CD4-positive, alpha-beta T cell treated with Interleukin-1 beta for 1 hour (primary cell): ENCODE data around the gene KCNJ6.
"Not testable (repeated sequence)": the region's sequence is repeated elsewhere in the genome, so short reads cannot be mapped to it uniquely, and the experiment has no call there.

Experiments used
- DNase-seq, 2 donors: peaks; one replicate each; pipeline ENCODE4 v3.0.0-alpha.2; 2020 to 2022

KCNJ6 gene

DNA sequence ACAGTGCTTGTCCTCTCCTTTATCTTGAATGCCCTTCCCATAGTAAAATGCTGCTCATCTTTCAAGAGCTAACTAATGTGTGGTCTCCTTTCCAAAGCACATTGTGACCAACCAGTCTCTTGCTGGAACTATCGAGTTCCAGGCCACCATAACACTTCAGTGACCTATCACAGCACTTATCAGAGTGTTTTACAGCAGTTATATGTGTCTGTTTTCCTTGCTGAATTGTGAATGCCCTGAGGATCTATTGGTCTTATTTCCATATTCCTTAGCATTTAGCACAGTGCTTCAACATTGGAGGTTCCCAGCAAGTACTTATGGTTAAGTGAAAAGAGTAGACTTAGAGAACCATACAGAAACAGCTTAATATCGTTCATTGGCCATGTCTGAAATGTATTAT lies 285.4 kb downstream of the KCNJ6 start:
- DNase-seq, result no peak

DNA sequence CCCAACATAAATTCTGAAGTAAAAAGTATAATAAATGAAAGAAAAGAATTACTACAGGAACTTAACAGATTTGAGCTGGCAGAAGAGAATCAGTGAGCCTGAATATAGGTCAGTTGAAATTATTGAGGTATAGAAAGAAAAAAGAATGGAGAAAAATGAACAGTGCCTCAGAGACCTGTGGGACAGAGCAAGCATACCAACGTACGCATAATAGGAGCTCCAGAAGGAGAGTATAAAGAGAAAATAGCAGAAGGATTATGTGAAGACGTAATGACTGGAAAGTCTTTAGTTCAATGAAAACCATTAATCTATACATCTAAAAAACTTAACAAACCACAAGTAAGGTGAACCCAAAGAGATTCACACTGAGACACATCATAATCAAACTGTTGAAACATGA lies 287.9 kb downstream of the KCNJ6 start:
- no peak for DNase-seq

DNA sequence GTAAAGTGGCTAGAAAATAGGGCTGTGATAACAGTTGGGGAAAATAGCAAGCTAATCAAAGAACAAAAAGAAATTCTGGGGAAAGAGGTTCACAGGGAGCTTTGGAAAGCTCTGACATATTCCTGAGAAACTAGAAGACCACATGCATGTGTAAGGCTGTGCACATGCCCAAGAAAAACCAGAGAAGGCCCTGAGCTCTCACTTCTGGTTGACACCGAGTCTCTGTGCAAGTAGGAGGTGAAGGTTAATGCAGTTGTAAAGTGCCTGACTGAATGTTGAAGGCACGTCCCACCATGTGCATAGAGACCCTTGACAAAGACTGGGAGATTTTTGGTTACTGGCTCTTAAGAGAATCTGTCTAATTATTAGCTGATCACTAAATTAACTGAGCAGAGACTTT lies 288.7 kb downstream of the KCNJ6 start:
- no peak for DNase-seq

DNA sequence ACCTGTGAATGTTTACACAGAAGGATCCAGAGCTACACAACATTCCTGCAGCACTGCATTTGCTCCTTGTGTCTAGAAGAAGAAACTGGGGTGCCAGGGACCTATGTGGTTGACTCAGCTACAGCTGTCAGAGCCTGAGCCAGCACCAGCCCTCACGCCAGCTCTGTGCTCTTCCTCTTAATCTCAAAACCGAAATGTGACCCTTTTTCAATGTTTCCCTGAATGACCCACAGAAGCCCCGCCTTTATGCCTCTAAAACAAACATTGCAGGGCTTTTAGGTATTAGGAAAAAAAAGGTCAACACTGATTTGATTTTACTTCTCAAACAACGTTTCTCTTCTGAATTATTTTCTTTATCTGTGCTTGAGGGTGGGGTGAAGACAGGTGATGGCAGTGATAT lies 289.2 kb downstream of the KCNJ6 start:
- no peak for DNase-seq

DNA sequence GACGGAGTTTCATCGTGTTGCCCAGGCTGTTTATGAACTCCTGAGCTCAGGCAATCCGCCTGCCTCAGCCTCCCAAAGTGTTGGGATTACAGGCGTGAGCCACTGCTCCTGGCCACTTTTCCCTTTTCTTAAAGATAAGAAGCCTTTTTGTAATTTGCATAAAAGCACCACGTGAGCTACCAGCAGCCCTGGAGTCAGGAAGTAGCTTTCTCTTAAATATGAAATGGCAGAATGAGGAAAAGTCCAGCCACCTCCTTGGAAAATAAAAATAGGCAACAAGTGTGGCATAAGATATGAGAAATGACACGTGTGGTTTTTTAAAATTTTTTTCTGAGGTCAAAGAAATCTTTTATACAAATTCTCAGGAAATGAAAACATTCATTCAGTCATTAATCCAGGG lies 289.9 kb downstream of the KCNJ6 start:
- no peak for DNase-seq

DNA sequence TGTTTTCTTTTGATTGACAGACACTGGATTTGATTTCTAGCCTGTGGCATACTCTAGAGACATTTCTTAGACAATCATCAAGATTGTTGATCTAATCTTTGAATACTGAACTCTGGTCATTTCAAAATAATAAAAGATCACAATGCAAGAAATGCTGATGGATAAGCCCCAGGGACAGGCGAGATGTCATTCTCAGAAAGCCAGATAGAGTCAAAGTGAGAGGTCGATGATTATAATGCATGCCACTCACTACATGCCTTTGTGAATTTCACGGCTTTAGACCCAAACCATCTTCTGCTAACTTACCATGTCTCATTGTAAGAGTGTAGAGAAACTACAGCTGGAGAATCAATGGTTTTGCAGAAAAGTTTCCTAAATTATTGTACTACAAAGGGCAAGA lies 292.6 kb downstream of the KCNJ6 start:
- DNase-seq, result no peak

DNA sequence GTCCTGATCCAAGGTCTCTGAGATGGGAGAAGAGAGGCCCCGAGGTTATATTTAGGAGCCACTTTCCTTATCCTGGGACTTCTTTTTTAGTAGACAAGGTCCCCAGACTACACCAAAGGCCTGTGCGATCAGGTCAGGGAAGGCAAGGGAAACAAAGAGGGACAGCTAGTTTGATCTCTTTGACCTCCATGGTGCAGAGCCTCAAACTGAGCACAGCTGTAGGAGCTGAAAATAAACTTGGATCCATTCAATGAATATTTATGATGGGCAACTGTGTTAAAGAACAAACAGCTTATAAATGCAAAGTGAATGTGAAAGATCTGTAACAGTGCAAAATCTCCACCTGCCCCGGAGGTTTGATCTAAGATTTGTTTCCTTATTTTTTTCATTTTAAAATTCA lies 293.1 kb downstream of the KCNJ6 start:
- no peak for DNase-seq

DNA sequence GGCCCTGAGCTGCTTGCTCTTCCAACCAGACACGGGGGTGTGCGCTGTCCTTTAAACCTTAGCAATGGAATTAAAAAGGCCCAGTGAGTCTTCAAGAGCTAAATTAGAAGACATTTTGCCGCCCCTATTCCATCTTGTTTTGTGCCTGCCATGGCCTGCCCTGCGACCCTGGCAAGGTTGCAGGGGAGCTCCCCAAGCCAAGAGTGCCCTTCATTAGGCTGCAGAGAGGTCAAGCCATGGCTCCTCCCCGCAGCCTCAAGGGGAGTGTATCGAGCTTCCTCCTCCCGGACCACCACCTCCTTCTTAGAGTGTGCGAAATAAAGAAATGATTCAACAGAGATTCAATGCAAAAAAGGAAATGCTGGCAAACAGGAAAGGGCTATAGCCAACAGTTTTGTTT lies 293.5 kb downstream of the KCNJ6 start:
- DNase-seq, result no peak

DNA sequence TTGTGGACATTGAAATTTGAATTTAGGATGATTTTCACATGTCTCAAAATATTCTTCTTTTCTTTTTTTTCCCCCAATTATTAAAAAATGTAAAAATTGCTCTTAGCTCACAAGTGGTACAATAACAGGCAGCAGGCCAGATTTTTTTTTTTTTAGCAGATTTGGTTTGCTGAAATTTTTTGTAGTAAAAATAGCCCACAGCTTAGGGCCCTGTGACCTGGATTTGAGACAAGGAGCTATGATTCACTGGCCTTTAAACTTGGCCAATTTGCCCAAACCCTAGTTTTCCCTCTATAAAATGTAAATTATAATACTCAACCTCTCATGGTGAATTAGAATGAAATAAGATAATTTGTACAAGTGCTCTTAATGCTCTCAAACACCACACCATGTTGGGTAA lies 295.9 kb downstream of the KCNJ6 start:
- DNase-seq, result no peak

DNA sequence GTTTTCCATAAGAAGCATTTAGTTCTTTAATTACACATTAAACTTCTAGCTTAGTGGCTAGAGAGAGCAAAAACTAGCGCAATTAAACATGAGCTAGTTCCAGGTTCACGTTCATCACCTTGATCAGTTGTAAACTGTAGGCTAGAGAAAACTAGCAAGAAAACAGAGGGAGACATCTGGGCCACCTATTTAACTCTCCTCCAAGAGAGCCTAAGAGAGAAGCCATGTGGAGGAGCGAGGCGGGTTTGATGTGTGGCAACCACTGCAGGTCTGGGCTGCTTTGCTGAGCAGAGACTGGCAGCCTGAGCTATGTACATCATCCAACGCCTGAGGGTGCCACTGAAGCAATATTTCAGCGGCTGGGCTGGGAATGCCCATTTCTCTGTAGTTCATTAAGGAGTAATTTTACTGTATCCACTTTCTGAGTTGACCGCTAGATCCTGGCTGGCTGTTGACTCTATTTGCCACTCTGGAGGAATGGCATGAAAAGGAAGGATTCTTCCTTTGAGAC lies 296.7 kb downstream of the KCNJ6 start:
- no peak for DNase-seq

DNA sequence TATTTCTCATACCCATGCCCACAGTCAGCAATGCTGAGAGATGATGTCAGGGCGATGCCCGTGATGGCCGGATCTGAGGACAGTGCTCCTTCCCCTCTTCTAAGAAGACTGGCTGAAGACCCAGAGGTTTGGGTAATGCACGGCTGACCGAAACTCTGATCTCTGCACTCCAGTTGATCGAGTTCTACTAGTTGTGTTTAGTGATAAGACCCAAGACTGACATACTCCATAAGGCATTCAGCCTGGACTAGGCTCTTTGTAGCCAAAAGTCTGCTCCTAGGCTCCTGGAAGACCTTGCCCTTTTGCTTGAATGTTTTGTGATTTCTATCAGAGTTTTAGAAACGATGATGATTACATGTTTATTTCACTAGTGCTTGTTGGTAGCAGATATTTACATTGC lies 298.2 kb downstream of the KCNJ6 start:
- DNase-seq, result no peak

DNA sequence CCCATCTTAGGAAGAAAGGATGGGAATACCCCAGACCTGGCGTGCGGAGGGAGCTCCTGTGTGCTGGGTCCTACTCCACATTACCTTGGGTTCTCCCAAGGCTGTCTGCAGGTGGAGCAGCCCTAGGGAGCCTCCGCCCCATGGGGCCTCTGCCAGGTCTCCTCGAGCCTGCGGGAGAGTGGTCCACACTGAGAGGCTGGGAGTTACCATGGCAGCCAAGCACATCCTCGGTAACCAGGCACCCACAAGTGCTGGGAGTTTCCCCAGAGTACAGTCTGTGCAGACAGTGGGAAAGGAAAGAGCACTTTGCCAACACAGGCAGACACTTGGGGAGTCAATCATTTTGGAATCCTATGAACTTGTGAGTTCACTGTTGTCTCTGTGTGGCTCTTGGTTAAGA lies 300.3 kb downstream of the KCNJ6 start:
- no peak for DNase-seq

DNA sequence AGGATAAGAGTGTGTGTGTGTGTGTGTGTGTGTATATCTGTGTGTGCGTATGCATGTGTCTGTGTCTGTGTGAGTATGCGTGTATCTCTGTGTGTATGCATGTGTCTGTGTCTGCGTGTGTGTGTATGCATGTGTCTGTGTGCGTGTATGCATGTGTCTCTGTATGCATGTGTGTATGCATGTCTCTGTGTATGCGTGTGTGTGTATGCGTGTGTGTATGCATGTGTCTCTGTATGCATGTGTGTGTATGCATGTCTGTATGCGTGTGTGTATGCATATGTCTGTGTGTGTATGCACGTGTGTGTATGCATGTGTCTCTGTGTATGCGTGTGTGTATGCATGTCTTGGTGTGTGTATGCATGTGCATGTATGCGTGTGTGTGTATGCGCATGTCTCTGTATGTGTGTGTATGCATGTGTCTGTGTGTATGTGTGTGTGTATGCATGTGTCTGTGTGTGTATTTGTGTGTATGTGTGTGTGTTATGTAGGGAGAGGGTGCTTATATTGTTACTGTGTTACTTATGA lies 301.8 kb downstream of the KCNJ6 start:
- no peak for DNase-seq

DNA sequence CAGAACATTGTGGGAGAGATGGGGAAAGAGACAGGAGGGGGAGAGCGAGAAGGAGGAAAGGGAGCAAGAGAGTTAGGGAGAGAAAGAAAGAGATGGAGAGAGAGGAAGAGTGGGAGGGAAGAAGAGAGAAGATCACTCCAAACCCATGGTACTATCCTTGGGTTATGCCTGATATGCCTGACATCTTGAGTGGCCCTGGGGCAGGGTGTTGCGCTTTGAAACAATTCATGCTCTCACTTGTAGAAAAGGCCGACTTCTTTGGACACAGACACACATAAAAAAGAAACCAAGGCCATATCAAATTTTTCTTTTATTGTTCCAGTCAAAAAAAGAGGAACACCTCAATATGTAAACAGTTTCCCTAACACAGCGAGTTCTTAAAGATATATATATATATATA lies 309.2 kb downstream of the KCNJ6 start:
- DNase-seq, result no peak

DNA sequence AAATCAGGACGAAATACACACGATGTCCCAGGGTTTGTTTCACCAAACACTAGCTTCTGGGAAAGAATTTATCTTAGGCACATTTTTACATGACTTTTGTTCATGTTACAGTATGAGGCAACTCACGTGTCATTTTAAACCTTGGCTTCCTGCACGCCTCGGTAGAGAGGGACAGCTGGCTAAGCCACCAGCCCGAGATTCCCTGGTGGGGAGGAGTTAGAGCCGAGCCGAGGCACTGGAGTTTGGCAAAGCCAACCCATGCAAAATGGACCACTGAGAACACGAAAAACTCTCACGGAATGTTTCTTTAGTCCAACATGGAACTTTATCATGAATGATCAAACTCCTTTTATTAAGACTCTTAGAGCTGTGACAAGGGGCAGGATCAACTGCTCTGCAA lies 309.7 kb downstream of the KCNJ6 start:
- DNase-seq, result no peak

DNA sequence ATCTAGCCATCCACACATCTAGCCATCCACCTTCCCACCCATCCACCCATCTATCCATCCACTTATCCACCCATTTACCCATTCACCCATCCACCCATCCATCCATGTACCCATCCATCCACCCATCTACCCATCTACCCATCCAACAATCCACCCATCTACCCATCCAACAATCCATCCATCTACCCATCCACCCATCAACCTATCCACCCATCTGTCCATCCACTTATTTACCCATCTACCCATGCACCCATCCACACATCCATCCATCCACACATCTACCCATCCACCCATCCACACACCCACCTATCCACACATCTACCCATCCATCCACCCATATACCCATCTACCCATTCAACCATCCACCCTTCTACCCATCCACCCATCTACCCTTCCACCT lies 311.3 kb downstream of the KCNJ6 start:
- no peak for DNase-seq

DNA sequence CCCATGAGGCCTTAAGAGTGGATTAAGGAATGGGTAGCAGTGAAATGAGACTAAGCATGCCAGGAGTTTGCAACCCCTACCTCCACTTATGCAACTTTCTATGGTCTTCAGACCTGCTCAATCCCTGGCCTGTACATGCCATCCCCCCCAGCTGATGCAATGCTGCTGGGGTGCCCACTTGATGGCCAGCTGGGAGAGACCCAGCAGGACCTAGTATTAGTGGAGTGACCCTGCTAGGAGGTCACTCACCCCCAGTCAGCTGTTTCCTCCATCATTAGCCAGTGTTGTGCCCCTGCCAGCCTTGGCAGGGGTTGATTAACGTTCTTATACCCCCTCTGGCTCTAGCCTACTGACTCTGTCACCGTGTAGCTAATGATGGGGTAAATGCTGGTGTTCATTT lies 313.1 kb downstream of the KCNJ6 start:
- DNase-seq, result no peak

DNA sequence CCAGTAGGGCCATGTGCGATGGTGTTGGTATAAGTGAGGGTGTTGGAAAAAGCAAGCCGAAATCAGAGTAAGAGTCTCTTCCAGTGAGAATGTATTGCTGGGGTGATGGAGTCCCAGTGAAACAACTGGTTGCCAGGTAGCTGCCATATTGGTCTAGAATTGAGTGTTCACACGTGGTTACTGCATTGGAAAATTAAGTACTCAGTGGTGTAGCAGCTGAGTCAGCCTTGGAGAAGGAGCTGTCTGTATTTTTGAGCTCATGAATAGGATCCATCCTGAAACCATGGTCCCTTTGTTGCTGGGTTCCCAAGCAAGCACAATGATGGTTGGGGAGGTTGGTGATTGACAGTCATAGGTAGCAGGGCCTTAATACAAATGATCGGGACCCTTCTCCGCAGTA lies 314.3 kb downstream of the KCNJ6 start:
- no peak for DNase-seq

DNA sequence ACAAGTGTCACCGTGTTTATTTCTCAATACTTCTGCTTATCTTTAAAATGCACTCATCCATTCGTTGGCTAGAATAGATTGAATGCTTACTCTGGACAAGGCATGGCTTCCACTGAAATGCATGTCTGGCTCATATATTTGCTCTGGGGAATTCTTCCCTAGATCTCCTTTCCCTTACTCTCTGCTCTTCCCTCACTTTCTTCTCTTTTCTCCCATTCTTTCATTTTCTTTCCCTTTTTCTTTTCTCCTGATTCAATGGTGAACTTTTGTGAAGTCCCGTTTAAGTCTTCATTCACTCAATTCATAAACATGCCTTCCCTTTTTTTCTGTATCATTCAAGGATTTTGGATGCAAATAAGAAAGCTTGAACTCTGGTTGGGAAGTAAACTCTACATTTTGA lies 315.2 kb downstream of the KCNJ6 start:
- DNase-seq, result no peak

DNA sequence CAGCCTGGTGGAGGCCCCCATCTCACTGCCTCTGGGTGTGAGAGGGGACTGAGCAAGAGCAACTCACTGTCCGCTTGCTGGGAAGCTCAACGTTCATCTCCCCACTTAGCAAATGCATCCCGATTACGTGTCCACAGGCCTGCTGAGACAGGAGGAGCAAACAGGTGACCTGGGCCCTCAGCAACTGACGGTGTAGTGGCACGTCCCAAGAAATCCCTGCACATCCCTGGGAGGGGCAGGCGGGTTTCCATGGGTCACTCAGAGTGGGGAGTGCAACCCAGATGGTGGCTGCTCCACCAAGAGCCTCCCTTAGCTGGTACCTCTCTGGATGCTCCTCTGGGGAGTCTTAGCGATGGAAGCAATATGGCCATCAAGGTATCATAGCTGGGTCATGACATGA lies 320.3 kb downstream of the KCNJ6 start:
- no peak for DNase-seq

DNA sequence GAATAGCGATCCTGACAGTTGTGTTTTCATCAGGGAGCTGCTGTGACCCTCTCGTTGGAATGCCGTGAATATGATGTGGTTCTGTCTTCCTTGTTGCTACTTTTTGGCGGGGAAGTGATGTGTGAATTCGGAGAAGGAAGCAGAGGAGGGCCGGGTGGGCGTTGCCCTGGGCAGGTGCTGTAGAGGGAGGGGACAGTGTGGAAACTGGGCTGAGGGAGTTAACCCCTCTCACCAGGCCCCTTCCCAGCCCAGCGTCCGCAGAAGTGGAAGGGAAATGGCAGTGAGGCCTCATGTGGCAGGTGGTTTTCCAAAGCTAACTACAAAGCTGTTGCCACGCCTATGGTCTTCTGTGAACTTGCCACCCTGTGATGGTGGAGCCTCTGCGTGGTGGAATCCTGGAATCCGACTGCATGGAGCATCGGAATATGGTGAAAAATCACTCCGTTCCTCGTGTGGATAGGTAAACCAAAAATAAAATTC lies 321.7 kb downstream of the KCNJ6 start:
- no peak for DNase-seq

DNA sequence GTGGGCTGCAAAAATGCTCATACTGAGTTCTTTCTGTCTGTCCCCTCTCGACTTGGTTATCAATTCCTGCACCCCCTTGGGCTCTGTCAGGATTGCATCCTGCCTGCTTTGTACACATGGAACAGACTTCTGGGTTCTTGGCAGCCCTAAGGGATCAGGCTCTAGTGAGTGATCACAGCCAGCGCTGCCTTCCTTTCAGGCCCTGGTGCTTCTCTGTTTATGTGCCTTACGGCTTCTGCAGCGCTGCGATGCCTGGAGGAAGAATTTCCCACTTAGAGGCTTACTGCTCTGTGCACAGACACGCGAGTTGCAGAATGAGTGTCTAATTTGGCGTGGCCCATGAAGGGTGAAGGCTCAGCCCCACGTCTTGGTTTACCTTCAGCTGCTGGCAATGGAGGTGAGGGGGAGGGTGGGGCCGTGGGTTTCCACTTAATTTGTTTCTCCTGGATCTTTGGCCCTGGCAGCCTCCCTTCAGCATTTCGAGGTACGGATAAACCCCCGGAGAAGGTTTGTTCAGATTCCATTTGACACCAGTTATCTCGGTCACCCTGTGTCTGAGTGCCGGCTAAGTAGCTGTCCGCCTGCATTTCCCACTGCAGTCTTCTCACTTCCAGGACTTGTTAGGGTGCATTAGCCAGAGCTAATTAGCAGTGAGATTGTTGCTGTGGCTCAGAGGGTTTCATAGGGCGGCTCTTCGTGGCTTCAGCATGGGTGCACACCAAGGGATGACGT lies 322.4 kb downstream of the KCNJ6 start:
- DNase-seq, result no peak

DNA sequence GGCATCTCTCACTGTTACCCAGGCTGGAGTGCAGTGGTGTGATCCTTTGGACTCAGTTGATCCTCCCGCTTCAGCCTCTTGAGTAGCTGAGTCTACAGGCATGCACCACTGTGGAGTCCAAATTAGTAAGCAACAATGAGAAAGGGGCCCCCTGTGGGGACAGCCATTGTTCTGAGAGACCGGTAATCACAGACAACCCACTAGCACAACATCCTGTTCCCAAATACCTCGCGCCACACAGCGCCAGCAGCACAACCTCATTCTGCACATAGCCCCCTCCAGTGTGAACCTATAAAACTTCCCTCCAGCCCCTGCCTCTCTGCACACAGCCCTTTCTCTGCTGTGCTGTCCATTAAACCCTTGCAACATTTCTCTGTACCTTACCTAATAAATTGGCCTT lies 323.2 kb downstream of the KCNJ6 start:
- DNase-seq, result no peak

DNA sequence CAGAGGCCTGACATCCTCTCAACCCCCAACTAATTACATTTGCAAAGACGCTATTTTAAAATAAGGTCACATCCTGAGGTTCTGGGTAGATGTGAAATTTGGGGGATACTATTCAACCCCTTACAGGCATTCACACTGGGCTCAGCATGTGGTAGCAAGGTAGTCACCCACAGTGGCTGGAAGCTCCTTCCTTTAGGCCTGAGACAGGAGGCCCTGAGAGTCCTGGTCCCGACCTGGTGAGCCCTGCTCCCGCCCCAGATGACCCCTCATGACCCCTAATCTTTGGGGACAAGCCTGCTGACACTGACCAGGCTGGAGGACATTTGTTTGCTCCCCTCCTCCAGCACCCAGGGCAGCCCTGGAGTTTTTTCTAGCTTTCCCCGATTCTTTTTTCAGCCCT lies 323.8 kb downstream of the KCNJ6 start:
- DNase-seq, result no peak

DNA sequence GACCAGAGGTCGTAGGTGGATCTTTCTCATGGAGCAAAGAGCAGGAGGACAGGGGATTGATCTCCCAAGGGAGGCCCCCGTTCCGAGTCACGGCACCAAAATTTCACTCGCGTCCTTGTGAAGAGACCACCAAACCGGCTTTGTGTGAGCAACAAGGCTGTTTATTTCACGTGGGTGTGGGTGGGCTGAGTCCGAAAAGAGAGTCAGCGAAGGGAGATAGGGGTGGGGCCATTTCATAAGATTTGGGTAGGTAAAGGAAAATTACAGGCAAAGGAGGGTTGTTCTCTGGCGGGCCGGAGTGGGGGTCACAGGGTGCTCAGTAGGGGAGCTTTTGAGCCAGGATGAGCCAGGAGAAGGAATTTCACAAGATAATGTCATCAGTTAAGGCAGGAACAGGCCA lies 324.3 kb downstream of the KCNJ6 start:
- DNase-seq, result not testable (repeated sequence)
